Stomach smooth muscle (tissue), 2 donors: ENCODE data around the gene MUC3A.
"Not testable (repeated sequence)": the region's sequence is repeated elsewhere in the genome, so short reads cannot be mapped to it uniquely, and the experiment has no call there.

ENCODE experiments used
- H3K27ac ChIP-seq: one replicate; pipeline ENCODE4 v1.7.0; 2013; ENCODE audit warnings: mild to moderate bottlenecking, low read length, inconsistent platforms
- H3K27me3 ChIP-seq, 2 donors: one replicate each; pipeline ENCODE4 v1.7.0; 2013; ENCODE audit warnings: low read length in 2 of 2; ENCODE audit not compliant: insufficient read depth in 2 of 2, control insufficient read depth in 1 of 2
- H3K36me3 ChIP-seq, 2 donors: one replicate each; pipeline ENCODE4 v1.7.0; 2013; ENCODE audit warnings: low read length in 2 of 2; ENCODE audit not compliant: control insufficient read depth in 2 of 2, insufficient read depth in 2 of 2
- H3K4me1 ChIP-seq: one replicate; pipeline ENCODE4 v1.7.0; 2013; ENCODE audit warnings: low read length; ENCODE audit not compliant: control insufficient read depth, insufficient read depth
- H3K4me3 ChIP-seq, 2 donors: one replicate each; pipeline ENCODE4 v1.7.0; 2013; ENCODE audit warnings: low read length in 2 of 2
- H3K9ac ChIP-seq, 2 donors: one replicate each; pipeline ENCODE4 v1.7.0; 2013; ENCODE audit warnings: low read length in 2 of 2, mild to moderate bottlenecking in 1 of 2
- H3K9me3 ChIP-seq, 2 donors: one replicate each; pipeline ENCODE4 v1.7.0; 2013; ENCODE audit warnings: low read length in 2 of 2; ENCODE audit not compliant: control insufficient read depth in 2 of 2
- donor health status: healthy.
- donor health status: Pancreatic carcinoma.

Gene MUC3A, protein sequence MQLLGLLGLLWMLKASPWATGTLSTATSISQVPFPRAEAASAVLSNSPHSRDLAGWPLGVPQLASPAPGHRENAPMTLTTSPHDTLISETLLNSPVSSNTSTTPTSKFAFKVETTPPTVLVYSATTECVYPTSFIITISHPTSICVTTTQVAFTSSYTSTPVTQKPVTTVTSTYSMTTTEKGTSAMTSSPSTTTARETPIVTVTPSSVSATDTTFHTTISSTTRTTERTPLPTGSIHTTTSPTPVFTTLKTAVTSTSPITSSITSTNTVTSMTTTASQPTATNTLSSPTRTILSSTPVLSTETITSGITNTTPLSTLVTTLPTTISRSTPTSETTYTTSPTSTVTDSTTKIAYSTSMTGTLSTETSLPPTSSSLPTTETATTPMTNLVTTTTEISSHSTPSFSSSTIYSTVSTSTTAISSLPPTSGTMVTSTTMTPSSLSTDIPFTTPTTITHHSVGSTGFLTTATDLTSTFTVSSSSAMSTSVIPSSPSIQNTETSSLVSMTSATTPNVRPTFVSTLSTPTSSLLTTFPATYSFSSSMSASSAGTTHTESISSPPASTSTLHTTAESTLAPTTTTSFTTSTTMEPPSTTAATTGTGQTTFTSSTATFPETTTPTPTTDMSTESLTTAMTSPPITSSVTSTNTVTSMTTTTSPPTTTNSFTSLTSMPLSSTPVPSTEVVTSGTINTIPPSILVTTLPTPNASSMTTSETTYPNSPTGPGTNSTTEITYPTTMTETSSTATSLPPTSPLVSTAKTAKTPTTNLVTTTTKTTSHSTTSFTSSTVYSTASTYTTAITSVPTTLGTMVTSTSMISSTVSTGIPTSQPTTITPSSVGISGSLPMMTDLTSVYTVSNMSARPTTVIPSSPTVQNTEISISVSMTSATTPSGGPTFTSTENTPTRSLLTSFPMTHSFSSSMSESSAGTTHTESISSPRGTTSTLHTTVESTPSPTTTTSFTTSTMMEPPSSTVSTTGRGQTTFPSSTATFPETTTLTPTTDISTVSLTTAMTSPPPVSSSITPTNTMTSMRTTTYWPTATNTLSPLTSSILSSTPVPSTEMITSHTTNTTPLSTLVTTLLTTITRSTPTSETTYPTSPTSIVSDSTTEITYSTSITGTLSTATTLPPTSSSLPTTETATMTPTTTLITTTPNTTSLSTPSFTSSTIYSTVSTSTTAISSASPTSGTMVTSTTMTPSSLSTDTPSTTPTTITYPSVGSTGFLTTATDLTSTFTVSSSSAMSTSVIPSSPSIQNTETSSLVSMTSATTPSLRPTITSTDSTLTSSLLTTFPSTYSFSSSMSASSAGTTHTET (N-terminal part only)

DNA sequence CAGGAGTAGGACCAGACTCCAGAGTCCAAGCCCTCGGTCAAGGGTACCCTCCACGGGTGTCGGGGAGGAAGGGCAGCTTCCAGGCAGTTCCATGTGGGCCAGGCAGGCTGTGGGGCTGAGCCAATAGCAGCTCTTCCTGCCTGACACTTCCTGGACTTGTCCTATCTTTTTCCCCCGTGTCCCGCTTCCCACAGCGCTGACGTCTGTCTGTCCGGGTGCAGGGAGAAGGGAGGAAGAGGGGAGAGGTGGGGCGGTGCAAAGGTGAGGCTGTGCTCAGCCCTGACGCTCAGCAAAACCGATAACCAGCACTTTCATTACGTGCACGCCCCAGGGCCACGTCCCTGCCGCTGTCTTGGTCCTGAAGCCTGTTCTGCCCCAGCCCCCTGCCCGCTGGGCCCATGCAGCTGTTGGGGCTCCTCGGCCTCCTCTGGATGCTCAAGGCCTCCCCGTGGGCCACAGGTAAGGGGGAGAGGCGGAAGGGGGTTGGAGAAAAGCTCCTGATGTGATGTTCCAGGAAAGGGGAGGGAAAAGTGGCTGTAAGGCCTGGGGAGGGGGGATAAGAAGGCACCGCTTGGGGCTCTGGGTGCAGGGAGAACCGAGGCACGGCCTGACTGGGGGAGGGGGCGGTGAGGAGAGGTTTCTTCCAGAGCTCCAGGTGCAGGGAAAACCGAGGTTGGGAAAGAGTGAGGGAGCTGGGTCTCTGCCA is at the start of gene MUC3A:
TSS of gene MUC3A (plus strand) at position 308 of the 706 bp plus-strand sequence. CDS start at position 399, 91 bp downstream.
- H3K27ac ChIP-seq, result no peak within 1 kb of the TSS
- H3K4me1 ChIP-seq, result no peaks in the 10 kb centered on the region
- H3K36me3 ChIP-seq, result no peaks in the 10 kb centered on the region
- peaks cover 25 to 46% of the 10 kb centered on the region in 2 donors for H3K27me3 ChIP-seq
- no peak within 1 kb of the TSS for H3K4me3 ChIP-seq
- H3K9me3 ChIP-seq, result peaks cover 4 to 5% of the 10 kb centered on the region in 2 donors
- H3K9ac ChIP-seq, result no peak within 1 kb of the TSS

DNA sequence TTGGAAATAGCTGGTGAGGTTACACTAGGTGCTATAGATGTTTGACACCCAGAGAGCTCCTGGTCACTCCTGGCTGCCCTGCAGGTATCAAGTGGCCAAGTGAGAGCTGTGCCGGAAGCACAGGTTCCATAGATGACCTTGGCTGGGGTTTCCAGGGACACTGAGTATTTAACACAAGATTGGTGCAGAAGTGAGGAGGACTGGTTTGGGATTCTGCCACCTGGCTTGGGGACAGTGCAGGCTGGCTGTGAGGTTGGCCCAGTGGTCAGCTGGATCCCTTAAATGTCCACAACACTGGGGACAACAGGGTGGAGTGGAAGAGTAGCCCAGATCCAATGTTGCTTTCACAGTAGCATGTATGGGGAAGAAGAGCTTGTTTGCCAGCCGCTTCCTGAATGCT is 48.4 kb upstream of the MUC3A start:
- H3K4me3 ChIP-seq, result no peak overlapping the region
- no peak overlapping the region for H3K9ac ChIP-seq
- peaks cover 20 to 34% of the 10 kb centered on the region in 2 donors for H3K27me3 ChIP-seq
- H3K4me1 ChIP-seq, result peaks cover 11% of the 10 kb centered on the region
- H3K9me3 ChIP-seq, result no peaks in the 10 kb centered on the region
- H3K27ac ChIP-seq, result no peak overlapping the region
- no peaks in the 10 kb centered on the region for H3K36me3 ChIP-seq

DNA sequence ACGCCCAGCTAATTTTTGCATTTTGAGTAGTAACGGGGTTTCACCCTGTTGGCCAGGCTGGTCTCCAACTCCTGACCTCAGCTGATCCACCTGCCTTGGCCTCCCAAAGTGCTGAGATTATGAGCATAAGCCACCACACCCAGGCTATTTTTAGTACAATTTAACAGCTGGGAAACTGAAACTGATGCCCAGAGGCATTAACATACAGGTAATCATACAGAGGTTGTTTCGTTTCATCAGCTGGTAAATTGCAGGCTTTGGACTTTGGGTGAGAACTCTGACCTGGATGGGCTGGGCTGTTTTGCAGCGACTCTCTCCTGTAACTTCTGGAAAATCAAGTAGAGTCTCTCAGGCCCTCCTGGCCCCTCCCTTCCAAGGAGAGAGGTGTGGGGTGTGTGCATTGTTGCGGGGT is 47.4 kb upstream of the MUC3A start:
- Histone ChIP-seq H3K27me3 (peaks cover 14 to 26% of the 10 kb centered on the region in 2 donors), H3K27ac (no peak overlapping the region), H3K9ac (no peak overlapping the region), H3K4me1 (peaks cover 3% of the 10 kb centered on the region), H3K36me3 (no peaks in the 10 kb centered on the region), H3K9me3 (no peaks in the 10 kb centered on the region), H3K4me3 (no peak overlapping the region)

DNA sequence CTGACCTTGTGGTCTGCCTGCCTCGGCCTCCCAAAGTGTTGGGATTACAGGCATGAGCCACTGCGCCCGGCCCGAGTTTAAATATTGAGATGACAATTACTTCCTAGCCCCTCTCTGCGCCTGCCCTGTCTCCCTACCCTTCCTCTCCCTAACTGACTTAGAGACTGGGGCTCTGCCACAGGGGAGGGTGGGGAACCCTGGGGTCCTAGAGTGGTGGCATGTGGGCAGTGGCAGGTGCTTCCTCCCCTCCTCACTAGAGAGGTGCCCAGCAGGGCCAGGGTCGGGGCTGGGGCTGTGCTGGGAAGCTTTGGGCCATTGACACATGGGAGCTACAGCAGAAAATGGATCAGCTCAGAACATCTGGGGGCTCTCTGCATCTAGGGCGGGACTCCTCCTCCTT is 46.7 kb upstream of the MUC3A start:
- Histone ChIP-seq H3K27me3 (peaks cover 9 to 19% of the 10 kb centered on the region in 2 donors), H3K9ac (no peak overlapping the region), H3K27ac (no peak overlapping the region), H3K4me1 (no peaks in the 10 kb centered on the region), H3K36me3 (no peaks in the 10 kb centered on the region), H3K9me3 (no peaks in the 10 kb centered on the region), H3K4me3 (no peak overlapping the region)

DNA sequence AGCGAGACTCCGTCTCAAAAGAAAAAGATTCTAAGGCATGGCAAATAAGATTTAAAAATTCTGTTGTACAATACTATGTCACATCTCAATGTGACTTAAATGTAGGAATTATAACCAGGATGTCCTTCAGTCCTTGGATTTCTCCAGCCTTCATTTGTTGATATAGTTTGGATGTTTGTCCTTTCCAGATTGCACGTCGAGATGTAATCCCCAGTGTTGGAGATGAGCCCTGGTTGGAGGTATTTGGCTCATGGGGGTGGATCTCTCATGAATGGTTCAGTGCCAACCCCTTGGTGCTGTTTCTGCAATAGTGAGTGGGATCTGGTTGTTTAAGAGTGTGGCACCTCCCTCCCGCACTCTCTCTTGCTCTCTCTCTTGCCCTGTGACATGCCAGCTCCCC is 40.8 kb upstream of the MUC3A start:
- H3K9ac ChIP-seq, result no peak overlapping the region
- no peak overlapping the region for H3K27ac ChIP-seq
- peaks cover 0 to 5% of the 10 kb centered on the region in 2 donors for H3K27me3 ChIP-seq
- no peak overlapping the region for H3K4me3 ChIP-seq
- H3K9me3 ChIP-seq, result no peaks in the 10 kb centered on the region
- H3K36me3 ChIP-seq, result no peaks in the 10 kb centered on the region
- H3K4me1 ChIP-seq, result no peaks in the 10 kb centered on the region

DNA sequence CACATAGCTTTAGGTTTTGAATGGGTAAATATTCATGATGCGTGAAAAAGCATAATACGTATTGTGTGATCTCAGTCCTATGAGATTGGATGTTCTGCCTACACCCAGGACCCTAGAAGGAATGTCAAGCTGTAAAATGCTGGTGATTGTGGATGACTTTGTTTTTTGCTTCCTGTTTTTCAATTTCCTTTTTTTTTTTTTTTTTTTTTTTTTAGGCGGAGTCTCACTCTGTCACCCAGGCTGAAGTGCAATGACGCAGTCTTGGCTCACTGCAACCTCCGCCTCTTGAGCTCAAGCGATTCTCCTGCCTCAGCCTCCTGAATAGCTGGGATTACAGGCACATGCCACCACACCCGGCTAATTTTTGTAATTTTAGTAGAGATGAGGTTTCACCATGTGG is 38.9 kb upstream of the MUC3A start:
- not testable (repeated sequence) for H3K4me3 ChIP-seq, H3K36me3 ChIP-seq, H3K27me3 ChIP-seq, H3K9ac ChIP-seq, H3K4me1 ChIP-seq, H3K9me3 ChIP-seq, H3K27ac ChIP-seq

DNA sequence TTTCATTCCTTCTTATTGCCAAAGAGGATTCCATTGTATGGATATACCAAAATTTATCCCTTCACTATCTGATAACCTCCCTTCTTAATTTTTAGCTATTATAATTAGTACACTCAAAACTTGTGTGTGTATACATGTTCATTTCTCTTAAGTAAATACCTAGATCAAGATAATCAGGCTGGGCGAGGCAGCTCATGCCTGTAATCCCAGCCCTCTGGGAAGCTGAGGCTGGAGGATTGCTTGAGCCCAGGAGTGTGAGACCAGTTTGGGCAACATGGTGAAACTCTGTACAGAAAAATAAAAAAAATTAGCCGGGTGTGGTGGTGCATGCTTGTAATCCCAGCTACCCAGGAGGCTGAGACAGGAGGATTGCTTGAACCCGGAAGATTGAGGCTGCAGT is 37.9 kb upstream of the MUC3A start:
- Histone ChIP-seq H3K27ac (no peak overlapping the region), H3K36me3 (no peaks in the 10 kb centered on the region), H3K27me3 (peaks cover 0 to 5% of the 10 kb centered on the region in 2 donors), H3K4me3 (no peak overlapping the region), H3K9me3 (no peaks in the 10 kb centered on the region), H3K9ac (no peak overlapping the region), H3K4me1 (no peaks in the 10 kb centered on the region)

DNA sequence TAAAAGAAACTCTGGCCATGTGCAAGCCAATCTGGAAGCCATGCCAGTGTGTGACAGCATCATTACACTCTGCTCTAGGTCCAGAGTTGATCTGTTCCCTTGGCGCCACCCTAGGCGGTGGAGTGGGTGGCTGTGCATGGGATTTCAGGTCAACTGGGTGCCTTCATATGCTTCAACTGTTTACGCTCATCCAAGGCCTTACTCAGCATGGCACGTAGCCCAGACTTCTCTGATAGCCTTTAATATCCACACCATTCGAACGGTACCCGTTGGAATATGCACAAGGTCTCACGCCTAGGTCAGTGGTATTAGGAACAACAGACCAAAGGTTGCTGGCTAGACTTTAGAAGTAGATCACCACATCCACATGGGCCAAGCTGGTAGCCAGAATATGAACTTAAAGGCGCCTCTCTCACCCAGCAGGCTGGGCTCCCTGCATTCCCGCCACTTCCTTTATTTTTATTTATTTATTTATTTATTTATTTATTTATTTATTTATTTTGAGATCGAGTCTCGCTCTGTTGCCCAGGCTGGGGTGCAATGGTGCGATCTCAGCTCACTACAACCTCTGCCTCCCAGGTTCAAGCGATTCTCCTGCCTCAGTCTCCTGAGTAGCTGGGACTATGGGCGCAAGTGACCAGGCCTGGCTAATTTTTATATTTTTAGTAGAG is 35.0 kb upstream of the MUC3A start:
- no peak overlapping the region for H3K27ac ChIP-seq
- H3K4me3 ChIP-seq, result no peak overlapping the region
- no peaks in the 10 kb centered on the region for H3K36me3 ChIP-seq
- peaks cover 0 to 3% of the 10 kb centered on the region in 2 donors for H3K27me3 ChIP-seq
- no peaks in the 10 kb centered on the region for H3K4me1 ChIP-seq
- H3K9me3 ChIP-seq, result no peaks in the 10 kb centered on the region
- no peak overlapping the region for H3K9ac ChIP-seq

DNA sequence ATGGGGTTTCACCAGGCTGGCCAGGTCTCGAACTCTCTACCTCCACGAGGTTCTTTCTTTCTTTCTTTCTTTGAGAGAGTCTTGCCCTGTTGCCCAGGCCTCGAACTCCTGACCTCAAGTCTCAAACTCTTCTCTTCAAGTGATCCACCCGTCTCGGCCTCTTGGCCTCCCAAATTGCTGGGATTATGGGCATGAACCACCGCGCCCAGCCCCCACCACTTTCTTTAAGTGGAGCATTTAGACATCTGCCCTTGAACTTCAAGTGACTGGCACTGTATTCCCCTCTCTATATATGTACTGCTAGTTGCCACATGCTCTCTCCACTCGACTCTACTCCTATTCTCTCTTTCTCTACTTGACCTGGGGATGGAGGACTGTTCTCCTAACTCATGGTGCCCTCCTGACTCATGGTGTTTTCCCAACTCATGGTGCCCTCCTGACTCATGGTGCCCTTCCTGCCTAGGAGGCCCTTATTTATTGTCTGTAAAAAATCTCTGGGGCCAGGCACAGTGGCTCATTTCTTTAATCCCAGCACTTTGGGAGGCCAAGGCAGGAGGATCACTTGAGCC is 34.4 kb upstream of the MUC3A start:
- peaks cover 0 to 3% of the 10 kb centered on the region in 2 donors for H3K27me3 ChIP-seq
- no peaks in the 10 kb centered on the region for H3K4me1 ChIP-seq
- no peak overlapping the region for H3K4me3 ChIP-seq
- H3K36me3 ChIP-seq, result no peaks in the 10 kb centered on the region
- H3K9me3 ChIP-seq, result no peaks in the 10 kb centered on the region
- no peak overlapping the region for H3K27ac ChIP-seq
- H3K9ac ChIP-seq, result no peak overlapping the region
